Peyer's patch (tissue), 4 donors: Measurements from ENCODE around the gene PTPRK.

Experiments used
- POLR2A ChIP-seq, 2 donors: fragments of 450-650 bp; IDR thresholded peaks; one replicate each; pipeline ENCODE4 v1.5.1; 2017; ENCODE audit warnings: antibody characterized with exemption in 2 of 2, mild to moderate bottlenecking in 2 of 2, moderate library complexity in 2 of 2
- TF ChIP-seq, protein P1 (sequence below), 6 experiments: fragments of 450-650 bp in 4 of 6; fragments of 200-600 bp in 2 of 6; sonication (generic) in 1 of 6; IDR thresholded peaks; one replicate each; pipeline ENCODE4 v1.5.1; 2017 to 2019; ENCODE audit warnings: antibody characterized with exemption in 6 of 6, mild to moderate bottlenecking in 3 of 6, moderate library complexity in 1 of 6

- no peak for TF ChIP-seq POLR2A (IDR thresholded peaks at IDR 0.05)
- TF ChIP-seq, protein P1, sequence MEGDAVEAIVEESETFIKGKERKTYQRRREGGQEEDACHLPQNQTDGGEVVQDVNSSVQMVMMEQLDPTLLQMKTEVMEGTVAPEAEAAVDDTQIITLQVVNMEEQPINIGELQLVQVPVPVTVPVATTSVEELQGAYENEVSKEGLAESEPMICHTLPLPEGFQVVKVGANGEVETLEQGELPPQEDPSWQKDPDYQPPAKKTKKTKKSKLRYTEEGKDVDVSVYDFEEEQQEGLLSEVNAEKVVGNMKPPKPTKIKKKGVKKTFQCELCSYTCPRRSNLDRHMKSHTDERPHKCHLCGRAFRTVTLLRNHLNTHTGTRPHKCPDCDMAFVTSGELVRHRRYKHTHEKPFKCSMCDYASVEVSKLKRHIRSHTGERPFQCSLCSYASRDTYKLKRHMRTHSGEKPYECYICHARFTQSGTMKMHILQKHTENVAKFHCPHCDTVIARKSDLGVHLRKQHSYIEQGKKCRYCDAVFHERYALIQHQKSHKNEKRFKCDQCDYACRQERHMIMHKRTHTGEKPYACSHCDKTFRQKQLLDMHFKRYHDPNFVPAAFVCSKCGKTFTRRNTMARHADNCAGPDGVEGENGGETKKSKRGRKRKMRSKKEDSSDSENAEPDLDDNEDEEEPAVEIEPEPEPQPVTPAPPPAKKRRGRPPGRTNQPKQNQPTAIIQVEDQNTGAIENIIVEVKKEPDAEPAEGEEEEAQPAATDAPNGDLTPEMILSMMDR (IDR thresholded peaks at IDR 0.05), result no peak
These were observed 243.0 kb downstream of the PTPRK start for GRCh38 chr6:128277379-128277778.
